Measurements from ENCODE around the gene ABHD17C.

The ABHD17C gene

GRCh38 chr15:80791004-80791403 lies 95.9 kb downstream of the ABHD17C start:
- Histone ChIP-seq H3K27me3 (ENCODE audit: low read length) (no peaks in the 10 kb centered on the region), H2AFZ (ENCODE audit: low read depth, low read length, severe bottlenecking) (no peak overlapping the region), H3K9me2 (replicated peaks; ENCODE audit: insufficient read depth, low read length) (no peaks in the 10 kb centered on the region), H3K9ac (ENCODE audit: low read length) (no peak overlapping the region), H3K9me3 (ENCODE audit: insufficient read depth, low read length) (no peaks in the 10 kb centered on the region), H3K79me2 (ENCODE audit: insufficient read depth, low read length) (no peaks in the 10 kb centered on the region), H3K4me3 (ENCODE audit: insufficient read depth, low read length, poor library complexity, severe bottlenecking) (no peak overlapping the region), H3K36me3 (ENCODE audit: low read length) (no peaks in the 10 kb centered on the region), H3K4me2 (ENCODE audit: low read depth, low read length, poor library complexity, severe bottlenecking) (no peak overlapping the region), H3K27ac (ENCODE audit: low read depth, low read length) (no peak overlapping the region), H4K20me1 (ENCODE audit: low read depth, low read length) (no peaks in the 10 kb centered on the region), H3F3A (ENCODE audit: insufficient read depth) (no peaks in the 10 kb centered on the region)
- TF ChIP-seq EZH2phosphoT487 (conservative IDR thresholded peaks at IDR 0.05; ENCODE audit: low read length) (no peak), CTCF (IDR thresholded peaks at IDR 0.05; ENCODE audit: insufficient read depth, low read length, poor library complexity, severe bottlenecking) (no peak)

DNA sequence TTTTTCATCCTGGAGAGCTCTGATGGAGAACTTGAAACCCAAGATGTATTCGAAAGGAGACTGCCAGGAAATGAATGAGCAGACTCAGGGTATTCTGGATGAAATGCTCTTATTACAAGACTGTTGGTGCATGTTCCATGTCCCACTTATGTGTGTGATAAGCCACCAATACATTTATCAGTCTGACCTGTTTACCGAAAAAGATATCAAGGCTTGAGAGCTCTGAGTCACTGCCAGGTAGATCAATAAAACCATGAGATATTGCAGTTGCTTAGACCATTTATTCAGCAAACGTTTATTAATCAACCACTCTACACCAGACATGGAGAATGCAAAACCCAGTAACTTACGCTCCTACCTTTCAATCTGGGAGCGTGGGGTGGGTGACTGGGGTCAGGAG lies 101.3 kb downstream of the ABHD17C start:
- H3K9me3 ChIP-seq (ENCODE audit: insufficient read depth, low read length) = no peaks in the 10 kb centered on the region
- no peaks in the 10 kb centered on the region for H3K9me2 ChIP-seq (replicated peaks; ENCODE audit: insufficient read depth, low read length)
- H3K27ac ChIP-seq (ENCODE audit: low read depth, low read length) = no peak overlapping the region
- H3K4me3 ChIP-seq (ENCODE audit: insufficient read depth, low read length, poor library complexity, severe bottlenecking) = no peak overlapping the region
- no peaks in the 10 kb centered on the region for H4K20me1 ChIP-seq (ENCODE audit: low read depth, low read length)
- H2AFZ ChIP-seq (ENCODE audit: low read depth, low read length, severe bottlenecking) = no peak overlapping the region
- H3K36me3 ChIP-seq (ENCODE audit: low read length) = no peaks in the 10 kb centered on the region
- H3K4me2 ChIP-seq (ENCODE audit: low read depth, low read length, poor library complexity, severe bottlenecking) = no peak overlapping the region
- H3F3A ChIP-seq (ENCODE audit: insufficient read depth) = no peaks in the 10 kb centered on the region
- TF ChIP-seq CTCF (IDR thresholded peaks at IDR 0.05; ENCODE audit: insufficient read depth, low read length, poor library complexity, severe bottlenecking) = no peak
- TF ChIP-seq EZH2phosphoT487 (conservative IDR thresholded peaks at IDR 0.05; ENCODE audit: low read length) = no peak
- no peaks in the 10 kb centered on the region for H3K79me2 ChIP-seq (ENCODE audit: insufficient read depth, low read length)
- no peaks in the 10 kb centered on the region for H3K27me3 ChIP-seq (ENCODE audit: low read length)
- no peak overlapping the region for H3K9ac ChIP-seq (ENCODE audit: low read length)

GRCh38 chr15:80798911-80799310 lies 103.8 kb downstream of the ABHD17C start:
- no peak overlapping the region for H3K4me2 ChIP-seq (ENCODE audit: low read depth, low read length, poor library complexity, severe bottlenecking)
- H3K9me3 ChIP-seq (ENCODE audit: insufficient read depth, low read length) = no peaks in the 10 kb centered on the region
- H3K9me2 ChIP-seq (replicated peaks; ENCODE audit: insufficient read depth, low read length) = no peaks in the 10 kb centered on the region
- TF ChIP-seq CTCF (IDR thresholded peaks at IDR 0.05; ENCODE audit: insufficient read depth, low read length, poor library complexity, severe bottlenecking) (no peak), EZH2phosphoT487 (conservative IDR thresholded peaks at IDR 0.05; ENCODE audit: low read length) (no peak)
- H3K36me3 ChIP-seq (ENCODE audit: low read length) = no peaks in the 10 kb centered on the region
- H2AFZ ChIP-seq (ENCODE audit: low read depth, low read length, severe bottlenecking) = no peak overlapping the region
- H3K9ac ChIP-seq (ENCODE audit: low read length) = no peak overlapping the region
- no peak overlapping the region for H3K4me3 ChIP-seq (ENCODE audit: insufficient read depth, low read length, poor library complexity, severe bottlenecking)
- H3K79me2 ChIP-seq (ENCODE audit: insufficient read depth, low read length) = no peaks in the 10 kb centered on the region
- H3F3A ChIP-seq (ENCODE audit: insufficient read depth) = no peaks in the 10 kb centered on the region
- no peak overlapping the region for H3K27ac ChIP-seq (ENCODE audit: low read depth, low read length)
- H4K20me1 ChIP-seq (ENCODE audit: low read depth, low read length) = no peaks in the 10 kb centered on the region
- no peaks in the 10 kb centered on the region for H3K27me3 ChIP-seq (ENCODE audit: low read length)

Measured in SU-DHL-6 (cell line).